Measurements from ENCODE around the gene NACAD. TPM values are rescaled to one million over a fixed set of nuclear protein-coding genes. Genes with fewer than 3 reads are reported as not detected.
A peak's percentile ranks its signal among the peaks of the same experiment; 100 is the strongest.

The NACAD gene
- total RNA-seq, 1 experiment from 2014 or later = 0.90 TPM

- no peak for DNase-seq
- CTCF ChIA-PET = no interaction called here
These were observed 36.8 kb downstream of the NACAD start for GRCh38 chr7:45052011-45052410.

GRCh38 chr7:45050198-45050597, 38.6 kb downstream of the NACAD start:
- intact Hi-C loops (cut with micrococcal nuclease; ENCODE audit: unreplicated experiment) = no loop called here
- Mint-ChIP-seq H3K27me3 (ENCODE audit: unreplicated experiment) (no peaks in the 10 kb centered on the region), H3K27ac (ENCODE audit: unreplicated experiment) (no peak overlapping the region), H3K9me3 (ENCODE audit: low read depth, unreplicated experiment) (no peaks in the 10 kb centered on the region), H3K4me1 (ENCODE audit: low read depth, unreplicated experiment) (no peaks in the 10 kb centered on the region), H3K36me3 (ENCODE audit: insufficient read depth, unreplicated experiment) (peaks cover 6% of the 10 kb centered on the region), H3K4me3 (ENCODE audit: low read depth, unreplicated experiment) (no peak overlapping the region)
- TF ChIP-seq CTCF (IDR thresholded peaks at IDR 0.05; ENCODE audit: unreplicated experiment) = no peak
- BruUV-seq (replicated peaks) = no TSS peak
- CTCF ChIA-PET = interaction anchor here (1.1 kb wide), 1 partner anchor 8 kb away, joined by 3 read pairs; no protein-coding TSS in a partner anchor
- DNase-seq = no peak

More at GRCh38 chr7:45052011-45052410, 36.8 kb downstream of the NACAD start:
- Mint-ChIP-seq H3K36me3 (ENCODE audit: insufficient read depth, unreplicated experiment) (peaks cover 6% of the 10 kb centered on the region), H3K4me3 (ENCODE audit: low read depth, unreplicated experiment) (no peak overlapping the region), H3K27me3 (ENCODE audit: unreplicated experiment) (no peaks in the 10 kb centered on the region), H3K4me1 (ENCODE audit: low read depth, unreplicated experiment) (no peaks in the 10 kb centered on the region), H3K9me3 (ENCODE audit: low read depth, unreplicated experiment) (no peaks in the 10 kb centered on the region), H3K27ac (ENCODE audit: unreplicated experiment) (no peak overlapping the region)
- intact Hi-C loops (cut with micrococcal nuclease; ENCODE audit: unreplicated experiment) = no loop called here
- TF ChIP-seq CTCF (IDR thresholded peaks at IDR 0.05; ENCODE audit: unreplicated experiment) = no peak
- BruUV-seq (replicated peaks) = no TSS peak

GRCh38 chr7:45048748-45049147, 40.0 kb downstream of the NACAD start:
- intact Hi-C loops (cut with micrococcal nuclease; ENCODE audit: unreplicated experiment) = no loop called here
- H3K36me3 Mint-ChIP-seq (ENCODE audit: insufficient read depth, unreplicated experiment) = peaks cover 12% of the 10 kb centered on the region

GRCh38 chr7:45044338-45044737, 44.4 kb downstream of the NACAD start:
- H3K36me3 Mint-ChIP-seq (ENCODE audit: insufficient read depth, unreplicated experiment) = peaks cover 6% of the 10 kb centered on the region
- no peak for DNase-seq
- H3K27ac Mint-ChIP-seq (ENCODE audit: unreplicated experiment) = no peak overlapping the region
- BruUV-seq (replicated peaks) = no TSS peak
- CTCF ChIA-PET = no interaction called here
- H3K4me3 Mint-ChIP-seq (ENCODE audit: low read depth, unreplicated experiment) = no peak overlapping the region
- intact Hi-C loops (cut with micrococcal nuclease; ENCODE audit: unreplicated experiment) = no loop called here
- TF ChIP-seq CTCF (IDR thresholded peaks at IDR 0.05; ENCODE audit: unreplicated experiment) = no peak
- H3K27me3 Mint-ChIP-seq (ENCODE audit: unreplicated experiment) = no peaks in the 10 kb centered on the region
- H3K9me3 Mint-ChIP-seq (ENCODE audit: low read depth, unreplicated experiment) = no peaks in the 10 kb centered on the region
- no peaks in the 10 kb centered on the region for H3K4me1 Mint-ChIP-seq (ENCODE audit: low read depth, unreplicated experiment)

More at GRCh38 chr7:45048748-45049147, 40.0 kb downstream of the NACAD start:
- peak; percentile 25 for DNase-seq
- H3K9me3 Mint-ChIP-seq (ENCODE audit: low read depth, unreplicated experiment) = no peaks in the 10 kb centered on the region
- CTCF ChIA-PET = interaction anchor here (0.7 kb wide), 1 partner anchor 818 kb away, joined by 4 read pairs; no protein-coding TSS in a partner anchor
- no peak overlapping the region for H3K27ac Mint-ChIP-seq (ENCODE audit: unreplicated experiment)
- no TSS peak for BruUV-seq (replicated peaks)
- no peaks in the 10 kb centered on the region for H3K4me1 Mint-ChIP-seq (ENCODE audit: low read depth, unreplicated experiment)
- H3K4me3 Mint-ChIP-seq (ENCODE audit: low read depth, unreplicated experiment) = no peak overlapping the region
- no peak for TF ChIP-seq CTCF (IDR thresholded peaks at IDR 0.05; ENCODE audit: unreplicated experiment)
- no peaks in the 10 kb centered on the region for H3K27me3 Mint-ChIP-seq (ENCODE audit: unreplicated experiment)
